AG09309 (cell line): ENCODE data around the gene LYRM1.
"Not testable (repeated sequence)": the region's sequence is repeated elsewhere in the genome, so short reads cannot be mapped to it uniquely, and the experiment has no call there.

ENCODE experiments used
- DNase-seq: peaks from one replicate; pipeline ENCODE4 v3.0.0-alpha.2; 2010; ENCODE audit warnings: low read depth
- H3K4me3 ChIP-seq: 2 replicates; pipeline ENCODE4 v1.5.1; 2011; ENCODE audit warnings: mild to moderate bottlenecking, low read depth, low read length, moderate library complexity; ENCODE audit not compliant: control insufficient read depth
- TF ChIP-seq, protein P1 (sequence below): IDR thresholded peaks from 2 replicates; pipeline ENCODE4 v1.5.1; 2011; ENCODE audit warnings: mild to moderate bottlenecking, low read depth, low read length, inconsistent platforms; ENCODE audit not compliant: insufficient read depth, control insufficient read depth; ENCODE audit errors: missing control alignments

Gene LYRM1

DNA sequence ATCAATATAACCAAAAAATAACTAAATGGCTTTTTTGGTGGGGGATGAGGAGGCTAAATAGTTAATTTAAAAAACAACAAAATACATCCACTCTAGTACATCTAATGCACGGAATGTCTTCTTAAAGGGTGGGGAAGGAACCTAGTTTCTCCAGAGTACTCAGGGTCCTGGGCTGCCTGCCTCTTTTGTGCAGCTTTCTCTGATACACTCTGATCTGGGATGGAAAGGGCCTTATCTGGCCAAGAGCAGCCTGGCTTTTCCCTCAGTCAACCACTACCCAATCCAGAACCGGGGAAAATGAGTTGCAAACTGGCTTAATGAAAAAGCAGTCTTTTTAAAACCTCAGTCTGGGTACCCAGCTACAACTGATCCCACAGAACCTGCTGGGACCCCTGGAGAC lies 43.3 kb upstream of the LYRM1 start:
- TF ChIP-seq, protein P1, sequence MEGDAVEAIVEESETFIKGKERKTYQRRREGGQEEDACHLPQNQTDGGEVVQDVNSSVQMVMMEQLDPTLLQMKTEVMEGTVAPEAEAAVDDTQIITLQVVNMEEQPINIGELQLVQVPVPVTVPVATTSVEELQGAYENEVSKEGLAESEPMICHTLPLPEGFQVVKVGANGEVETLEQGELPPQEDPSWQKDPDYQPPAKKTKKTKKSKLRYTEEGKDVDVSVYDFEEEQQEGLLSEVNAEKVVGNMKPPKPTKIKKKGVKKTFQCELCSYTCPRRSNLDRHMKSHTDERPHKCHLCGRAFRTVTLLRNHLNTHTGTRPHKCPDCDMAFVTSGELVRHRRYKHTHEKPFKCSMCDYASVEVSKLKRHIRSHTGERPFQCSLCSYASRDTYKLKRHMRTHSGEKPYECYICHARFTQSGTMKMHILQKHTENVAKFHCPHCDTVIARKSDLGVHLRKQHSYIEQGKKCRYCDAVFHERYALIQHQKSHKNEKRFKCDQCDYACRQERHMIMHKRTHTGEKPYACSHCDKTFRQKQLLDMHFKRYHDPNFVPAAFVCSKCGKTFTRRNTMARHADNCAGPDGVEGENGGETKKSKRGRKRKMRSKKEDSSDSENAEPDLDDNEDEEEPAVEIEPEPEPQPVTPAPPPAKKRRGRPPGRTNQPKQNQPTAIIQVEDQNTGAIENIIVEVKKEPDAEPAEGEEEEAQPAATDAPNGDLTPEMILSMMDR, result no peak
- H3K4me3 ChIP-seq, result no peak overlapping the region
- no peak for DNase-seq

DNA sequence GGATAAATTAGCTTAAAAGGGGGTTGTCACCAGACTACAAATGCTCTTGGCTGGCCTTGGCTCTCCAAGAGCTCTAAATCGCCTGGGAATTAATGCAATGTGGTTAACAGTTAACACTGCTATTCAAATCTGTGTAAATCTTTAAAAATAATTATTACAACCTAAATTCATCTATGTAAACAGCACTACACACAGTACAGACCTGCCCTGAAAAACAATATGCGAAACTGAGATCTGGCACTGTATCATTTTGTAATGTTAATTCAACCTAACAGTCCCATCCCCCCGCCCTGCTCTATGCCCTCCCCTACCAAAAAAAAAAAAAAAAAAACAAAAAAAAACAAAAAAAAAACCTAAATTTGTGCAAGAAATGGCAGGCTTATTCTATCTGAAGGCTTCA lies 41.3 kb upstream of the LYRM1 start:
- H3K4me3 ChIP-seq, result no peak overlapping the region
- DNase-seq, result no peak
- TF ChIP-seq, protein P1, result no peak

DNA sequence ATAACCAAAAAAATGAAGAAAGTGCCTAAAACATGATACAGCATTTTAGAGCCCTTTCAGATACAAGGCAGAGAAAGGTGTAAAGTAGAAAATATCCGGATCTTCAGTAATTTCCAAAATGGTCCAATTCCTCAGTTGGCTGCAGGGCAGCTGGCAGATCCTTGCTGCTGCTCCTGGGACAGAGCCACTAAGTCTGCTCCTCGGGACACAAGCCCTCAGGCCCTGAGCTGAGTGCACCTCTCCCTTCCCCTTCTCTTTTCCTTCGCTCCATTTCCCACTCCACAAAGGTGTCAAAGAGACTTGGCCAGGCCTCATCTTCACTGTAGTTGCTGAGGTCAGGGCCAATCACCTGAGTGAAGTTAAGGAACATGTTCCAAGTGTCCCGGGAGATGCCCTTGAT lies 40.9 kb upstream of the LYRM1 start:
- DNase-seq, result no peak
- TF ChIP-seq, protein P1, result no peak
- H3K4me3 ChIP-seq, result no peak overlapping the region

DNA sequence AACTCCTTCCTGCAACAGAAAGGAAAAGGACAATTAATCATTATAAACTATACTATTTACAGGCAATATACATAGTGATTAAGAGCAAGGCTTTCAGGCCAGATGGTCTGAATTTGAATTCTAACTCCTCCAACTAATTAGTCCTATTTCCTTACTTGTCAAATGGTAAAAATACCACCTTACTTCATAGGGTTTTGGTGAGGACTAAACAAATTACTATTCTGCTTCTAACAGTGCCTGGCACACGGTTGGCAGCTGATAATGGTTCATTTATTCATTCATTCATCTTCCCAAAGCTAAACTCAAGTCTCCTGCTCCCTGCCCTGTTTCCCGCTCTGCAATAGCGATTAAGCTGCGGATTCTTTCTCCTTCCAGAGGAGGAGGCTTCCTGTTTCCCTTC lies 40.2 kb upstream of the LYRM1 start:
- no peak for DNase-seq
- H3K4me3 ChIP-seq, result no peak overlapping the region
- TF ChIP-seq, protein P1, result no peak

DNA sequence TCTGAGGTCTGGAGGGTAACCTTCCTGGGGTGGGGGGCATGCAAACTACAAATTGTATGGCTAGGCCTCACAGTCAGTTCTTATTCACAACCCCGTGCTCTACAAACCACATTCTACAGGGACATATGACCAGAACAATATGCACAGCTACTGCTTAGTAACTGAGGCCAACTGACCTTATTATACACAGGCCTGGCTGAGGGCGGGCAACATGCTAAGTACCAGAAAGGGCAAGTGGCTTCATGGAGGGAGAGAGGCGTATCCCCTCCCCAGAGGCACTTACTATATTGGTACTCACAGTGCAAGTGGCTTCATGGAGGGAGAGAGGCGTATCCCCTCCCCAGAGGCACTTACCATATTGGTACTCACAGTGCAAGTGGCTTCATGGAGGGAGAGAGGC lies 39.6 kb upstream of the LYRM1 start:
- not testable (repeated sequence) for H3K4me3 ChIP-seq, DNase-seq

DNA sequence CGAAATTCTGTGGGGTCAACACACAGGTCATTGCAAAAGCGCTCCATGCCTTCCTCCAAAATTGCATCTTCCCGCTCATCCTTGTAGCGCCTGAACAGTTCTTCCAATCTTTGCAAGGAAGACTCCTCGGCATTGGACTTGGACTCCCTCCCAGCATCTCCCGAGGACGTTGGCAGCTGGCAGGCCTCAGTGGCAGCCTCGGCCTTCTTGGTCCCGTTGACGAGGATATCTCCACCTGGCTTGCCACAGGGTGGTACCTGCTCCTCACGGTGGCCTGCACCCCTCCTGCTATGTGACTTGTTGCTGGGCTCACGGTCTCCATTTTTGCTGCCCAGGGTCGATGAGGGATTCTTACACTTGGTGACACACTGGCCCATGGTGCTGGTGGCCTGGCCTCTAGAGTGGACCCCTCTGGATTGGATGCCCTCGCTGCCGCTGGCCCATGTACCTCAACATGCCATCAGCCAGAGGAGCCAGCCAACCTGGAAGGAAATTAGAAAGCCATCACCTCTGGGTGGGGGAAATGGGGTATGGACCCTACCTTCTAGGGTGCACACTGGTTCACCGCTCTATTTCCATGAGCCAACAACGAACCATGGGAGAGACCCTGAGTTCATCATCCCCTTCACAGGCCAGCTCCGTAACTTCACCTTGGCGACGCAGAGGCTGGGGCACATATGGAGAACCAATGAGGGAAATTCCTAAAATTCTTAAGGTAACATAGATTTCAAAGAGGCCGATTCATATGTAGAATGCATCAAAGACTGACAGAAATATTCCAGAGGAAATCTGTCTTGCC lies 38.2 kb upstream of the LYRM1 start:
- no peak overlapping the region for H3K4me3 ChIP-seq
- TF ChIP-seq, protein P1, result no peak
- DNase-seq, result no peak

DNA sequence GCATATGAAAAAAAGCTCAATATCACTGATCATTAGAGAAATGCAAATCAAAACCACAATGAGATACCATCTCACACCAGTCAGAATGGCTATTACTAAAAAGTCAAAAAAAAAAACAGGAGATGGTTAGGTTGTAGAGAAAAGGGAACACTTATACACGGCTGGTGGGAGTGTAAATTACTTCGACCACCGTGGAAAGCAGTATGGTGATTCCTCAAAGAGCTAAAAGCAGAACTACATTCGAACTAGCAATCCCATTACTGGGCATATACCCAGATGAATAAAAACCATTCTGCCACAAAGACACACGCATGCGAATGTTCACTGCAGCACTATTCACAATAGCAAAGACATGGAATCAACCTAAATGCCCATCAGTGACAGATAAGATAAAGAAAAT lies 36.2 kb upstream of the LYRM1 start:
- not testable (repeated sequence) for H3K4me3 ChIP-seq, DNase-seq
